Subcutaneous adipose tissue (tissue), 4 donors: Measurements from ENCODE around the gene EMID1. TPM values are rescaled to one million over a fixed set of nuclear protein-coding genes. Genes with fewer than 3 reads are reported as not detected.

ENCODE experiments used
- CTCF ChIP-seq: fragments of 450-650 bp; IDR thresholded peaks from one replicate; pipeline ENCODE4 v1.5.1; 2016; ENCODE audit warnings: low read depth, mild to moderate bottlenecking, control low read depth, antibody characterized with exemption, moderate library complexity
- total RNA-seq, 4 donors: library from RNA; depleted of rRNA; stranded (reverse); fragments of >200 nt; gene quantifications; one replicate each; pipeline ENCODE4 v1.1.0, GENCODE V29; 2016

Gene EMID1
- total RNA-seq, 4 donors from 2014 or later = 0.17 to 1.3 (median 0.94) TPM; not detected in 1

GRCh38 chr22:29212743-29213142, 7.0 kb downstream of the EMID1 start:
- TF ChIP-seq CTCF = no peak

- no peak for TF ChIP-seq CTCF
These were observed 7.8 kb downstream of the EMID1 start for GRCh38 chr22:29213493-29213892.

- no peak for TF ChIP-seq CTCF
These were observed 8.5 kb downstream of the EMID1 start for GRCh38 chr22:29214232-29214631.

- TF ChIP-seq CTCF = no peak
These were observed 9.5 kb downstream of the EMID1 start for GRCh38 chr22:29215012-29215860.

GRCh38 chr22:29216011-29216872, 10.5 kb downstream of the EMID1 start:
- TF ChIP-seq CTCF = no peak

GRCh38 chr22:29216873-29217666, 11.4 kb downstream of the EMID1 start:
- TF ChIP-seq CTCF = no peak
